Measurements from ENCODE around the gene SYNJ2.

The SYNJ2 gene

DNA sequence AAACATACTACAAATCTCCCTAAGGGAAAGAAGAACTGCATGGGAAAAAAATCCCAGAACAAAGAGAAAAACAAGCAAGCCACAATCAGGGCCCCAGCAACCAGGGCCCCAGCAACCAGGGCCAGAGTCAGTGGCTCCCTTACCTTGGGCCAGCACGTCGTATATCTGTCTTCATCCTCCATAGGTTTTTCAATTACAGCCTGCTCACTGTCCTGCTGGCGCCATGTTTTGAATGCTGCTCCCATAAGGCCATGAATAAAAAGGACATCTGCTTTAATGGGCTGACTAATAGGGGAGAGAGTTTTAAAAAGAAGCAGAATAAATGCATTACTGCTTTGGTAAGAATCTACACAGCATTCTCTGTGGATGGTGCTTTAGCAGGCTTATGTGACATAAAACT lies 137.2 kb downstream of the SYNJ2 start:
- no peak for DNase-seq (ENCODE audit: low read depth in 2 of 2)

DNA sequence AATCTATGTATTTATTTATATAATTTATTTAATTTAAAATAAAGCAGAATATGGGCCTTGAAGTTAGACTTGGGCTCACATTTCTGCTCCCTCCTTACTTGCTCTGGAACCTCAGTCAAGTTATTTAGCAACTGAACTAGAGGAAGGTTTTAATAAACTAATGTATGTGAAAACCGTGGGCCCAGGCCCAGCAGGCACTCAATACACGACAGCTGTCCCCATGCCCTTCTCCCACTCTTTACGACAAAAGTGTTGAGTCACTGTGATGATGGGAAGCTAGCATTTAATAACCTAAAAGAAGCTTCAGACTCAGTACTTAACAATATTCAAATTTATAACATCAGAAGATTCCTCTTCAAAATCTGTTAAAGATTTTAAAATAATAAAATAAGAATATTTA lies 139.7 kb downstream of the SYNJ2 start:
- no peak for DNase-seq (ENCODE audit: low read depth in 2 of 2)

DNA sequence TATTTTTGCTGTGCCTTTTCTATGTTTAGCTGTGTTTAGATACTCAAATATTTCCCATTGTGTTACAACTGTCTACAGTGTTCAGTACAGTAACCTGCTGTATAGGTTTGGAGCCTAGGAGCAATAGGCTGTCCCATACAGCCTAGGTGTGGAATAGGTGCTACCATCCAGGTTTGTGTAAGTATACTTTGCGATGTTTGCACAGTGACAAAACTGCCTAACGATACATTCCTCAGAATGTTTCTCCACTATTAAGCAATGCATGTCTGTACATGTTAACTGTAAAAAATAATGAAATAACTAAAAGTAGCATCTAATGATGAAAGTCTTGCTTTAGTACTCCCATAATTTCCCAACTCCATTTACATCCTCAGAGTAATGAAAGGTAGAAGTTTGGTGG lies 140.4 kb downstream of the SYNJ2 start:
- DNase-seq (ENCODE audit: low read depth in 2 of 2), result no peak

DNA sequence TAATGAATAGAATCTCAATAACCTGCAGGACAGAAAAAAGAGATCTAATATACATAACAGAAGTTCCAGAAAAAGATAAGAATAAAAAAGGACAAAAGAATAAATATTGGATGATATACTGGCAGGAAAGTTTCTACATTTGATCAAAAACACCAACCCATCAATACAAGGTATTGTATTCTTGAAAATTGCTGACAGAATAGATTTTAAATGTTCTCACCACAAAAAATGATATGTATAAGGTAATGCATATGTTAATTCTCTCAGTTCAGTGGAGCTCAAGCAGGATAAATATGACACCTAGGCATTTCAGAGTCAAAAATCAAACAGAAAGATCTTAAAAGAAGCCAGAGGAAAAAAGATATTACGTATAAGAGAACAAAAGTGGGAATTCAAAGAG lies 142.6 kb downstream of the SYNJ2 start:
- DNase-seq (ENCODE audit: low read depth in 2 of 2), result no peak

DNA sequence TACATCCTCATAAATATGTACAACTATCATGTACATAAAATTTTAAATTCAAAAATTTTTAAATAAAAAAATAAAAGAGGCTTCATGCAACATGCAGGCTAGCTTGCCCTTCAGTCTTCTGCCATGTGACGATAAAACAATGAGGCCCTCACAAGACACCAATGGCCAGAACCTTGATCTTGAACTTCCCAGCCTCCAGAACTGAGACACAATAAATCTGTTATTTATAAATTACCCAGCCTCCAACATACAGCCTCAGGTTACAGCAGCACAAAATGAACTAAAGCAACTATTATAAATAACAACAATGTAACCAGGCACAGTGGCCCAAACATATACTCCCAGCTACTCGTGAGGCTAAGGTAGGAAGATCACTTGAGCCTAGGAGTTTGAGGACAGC lies 143.6 kb downstream of the SYNJ2 start:
- no peak for DNase-seq (ENCODE audit: low read depth in 2 of 2)

DNA sequence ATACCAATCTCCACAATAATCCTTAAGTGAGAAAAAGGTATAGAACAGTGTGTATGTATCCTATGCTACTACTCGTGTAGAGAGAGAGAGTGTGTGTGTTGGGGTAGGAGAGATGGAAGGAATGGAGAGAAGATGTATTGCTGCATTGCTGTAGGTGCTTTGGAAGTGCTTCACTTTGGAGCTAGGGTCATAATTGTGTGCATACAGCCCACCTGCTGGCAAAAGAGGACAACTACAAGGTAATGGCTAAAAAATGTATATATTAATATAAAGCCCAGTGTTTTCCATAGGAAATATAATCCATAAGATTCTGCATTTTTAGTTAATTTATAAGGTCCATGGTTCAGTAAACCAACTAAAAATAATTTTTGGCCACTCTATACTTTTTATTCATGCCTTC lies 150.3 kb downstream of the SYNJ2 start:
- DNase-seq (ENCODE audit: low read depth in 2 of 2), result no peak

DNA sequence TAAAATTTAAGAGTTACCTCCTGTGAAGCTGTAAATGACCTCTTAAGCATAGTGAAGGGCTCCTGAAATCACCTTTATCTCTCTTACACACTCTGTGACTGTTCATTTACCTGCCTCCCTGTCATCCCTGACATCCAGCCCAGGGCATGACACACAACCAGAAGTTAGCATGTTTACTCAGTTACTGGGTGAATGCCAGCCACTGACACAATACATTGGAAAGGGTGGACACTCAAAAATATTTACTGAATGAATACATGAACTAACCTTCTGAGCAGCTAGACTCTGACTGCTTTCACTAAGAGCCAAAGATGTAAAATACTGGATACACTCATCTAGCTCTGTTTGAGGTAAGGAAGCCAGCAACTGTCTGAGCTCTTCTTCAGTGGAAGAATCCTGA lies 161.1 kb downstream of the SYNJ2 start:
- DNase-seq (ENCODE audit: low read depth in 2 of 2), result no peak

DNA sequence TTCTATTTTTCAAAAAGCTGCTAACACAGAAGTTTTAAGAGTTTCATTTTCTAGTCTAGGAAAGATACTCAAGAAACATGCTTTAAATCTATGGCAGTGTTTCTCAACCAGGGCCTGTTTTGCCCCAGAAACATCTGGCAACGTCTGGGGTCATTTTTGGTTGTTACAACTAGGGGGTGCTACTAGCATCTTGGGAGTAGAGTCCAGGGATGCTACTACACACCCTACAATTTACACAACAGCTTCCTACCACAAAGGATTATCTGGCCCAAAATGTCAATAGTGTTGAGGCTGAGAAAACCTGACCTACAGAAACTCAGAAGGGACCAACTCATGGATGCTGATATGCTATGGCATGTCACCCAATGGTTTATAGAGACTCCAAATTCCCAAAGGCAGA lies 162.0 kb downstream of the SYNJ2 start:
- DNase-seq (ENCODE audit: low read depth in 2 of 2), result no peak

Data from stimulated activated CD4-positive, alpha-beta T cell treated with anti-CD3 and anti-CD28 coated beads, Interleukin-15, amount 100 ng/mL, for 48 hours (primary cell).